ENCODE measurements around the gene FRMD4B.

Gene FRMD4B

DNA sequence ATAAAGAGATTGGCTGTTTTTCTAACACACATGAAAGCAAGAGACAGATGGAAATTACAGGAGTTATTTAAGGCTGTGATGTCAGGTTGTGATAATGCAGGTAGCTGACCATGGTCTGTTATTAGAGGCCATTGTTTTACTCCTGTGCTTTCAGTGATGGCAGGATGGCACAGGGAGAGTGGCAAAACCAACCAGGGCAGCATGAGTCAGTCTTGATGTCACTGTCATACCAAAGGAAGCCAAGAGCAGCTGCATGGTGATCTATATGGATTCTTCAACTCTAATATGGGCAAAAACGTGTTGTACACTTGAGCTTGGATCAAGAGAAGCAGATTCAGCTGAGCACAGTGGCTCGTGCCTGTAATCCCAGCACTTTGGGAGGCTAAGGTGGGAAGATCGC, 171.6 kb downstream of the FRMD4B start:
- TF ChIP-seq, protein P1, sequence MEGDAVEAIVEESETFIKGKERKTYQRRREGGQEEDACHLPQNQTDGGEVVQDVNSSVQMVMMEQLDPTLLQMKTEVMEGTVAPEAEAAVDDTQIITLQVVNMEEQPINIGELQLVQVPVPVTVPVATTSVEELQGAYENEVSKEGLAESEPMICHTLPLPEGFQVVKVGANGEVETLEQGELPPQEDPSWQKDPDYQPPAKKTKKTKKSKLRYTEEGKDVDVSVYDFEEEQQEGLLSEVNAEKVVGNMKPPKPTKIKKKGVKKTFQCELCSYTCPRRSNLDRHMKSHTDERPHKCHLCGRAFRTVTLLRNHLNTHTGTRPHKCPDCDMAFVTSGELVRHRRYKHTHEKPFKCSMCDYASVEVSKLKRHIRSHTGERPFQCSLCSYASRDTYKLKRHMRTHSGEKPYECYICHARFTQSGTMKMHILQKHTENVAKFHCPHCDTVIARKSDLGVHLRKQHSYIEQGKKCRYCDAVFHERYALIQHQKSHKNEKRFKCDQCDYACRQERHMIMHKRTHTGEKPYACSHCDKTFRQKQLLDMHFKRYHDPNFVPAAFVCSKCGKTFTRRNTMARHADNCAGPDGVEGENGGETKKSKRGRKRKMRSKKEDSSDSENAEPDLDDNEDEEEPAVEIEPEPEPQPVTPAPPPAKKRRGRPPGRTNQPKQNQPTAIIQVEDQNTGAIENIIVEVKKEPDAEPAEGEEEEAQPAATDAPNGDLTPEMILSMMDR (IDR thresholded peaks at IDR 0.05; ENCODE audit: borderline replicate concordance, control extremely low read depth, extremely low read depth, insufficient read depth, missing control alignments) = no peak
- in situ Hi-C loops (cut with MboI; ENCODE audit: low sequenced_read_pairs, unreplicated experiment) = no loop called here
- no peak for DNase-seq (ENCODE audit: low spot score)

- TF ChIP-seq, protein P1 (IDR thresholded peaks at IDR 0.05; ENCODE audit: borderline replicate concordance, control extremely low read depth, extremely low read depth, insufficient read depth, missing control alignments) = no peak
- no peak for DNase-seq (ENCODE audit: low spot score)
- in situ Hi-C loops (cut with MboI; ENCODE audit: low sequenced_read_pairs, unreplicated experiment) = no loop called here
Observed at GRCh38 chr3:69212411-69213160, 173.3 kb downstream of the FRMD4B start.

GRCh38 chr3:69210068-69210730, 175.7 kb downstream of the FRMD4B start:
- in situ Hi-C loops (cut with MboI; ENCODE audit: low sequenced_read_pairs, unreplicated experiment) = no loop called here
- DNase-seq (ENCODE audit: low spot score) = no peak
- TF ChIP-seq, protein P1 (IDR thresholded peaks at IDR 0.05; ENCODE audit: borderline replicate concordance, control extremely low read depth, extremely low read depth, insufficient read depth, missing control alignments) = no peak

DNA sequence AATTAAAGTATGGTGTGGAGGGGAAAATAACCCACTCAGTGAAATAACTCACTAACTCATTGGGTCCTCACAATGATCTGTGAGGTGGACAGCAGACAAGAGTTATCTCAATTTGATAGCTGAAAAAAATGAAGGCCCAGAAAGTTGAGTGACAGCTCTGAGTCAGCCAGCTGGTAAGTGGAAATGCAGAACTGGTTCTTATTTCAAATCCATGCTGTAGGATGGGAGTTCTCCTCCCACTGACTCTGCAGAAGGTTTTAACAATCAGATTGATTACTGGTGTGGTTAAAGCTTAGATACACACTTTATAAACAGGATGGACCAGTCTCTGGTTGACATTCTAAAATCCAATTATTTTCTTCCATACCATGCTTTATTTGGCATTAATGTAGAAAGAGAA, 176.5 kb downstream of the FRMD4B start:
- TF ChIP-seq, protein P1 (IDR thresholded peaks at IDR 0.05; ENCODE audit: borderline replicate concordance, control extremely low read depth, extremely low read depth, insufficient read depth, missing control alignments) = no peak
- in situ Hi-C loops (cut with MboI; ENCODE audit: low sequenced_read_pairs, unreplicated experiment) = no loop called here
- no peak for DNase-seq (ENCODE audit: low spot score)

DNA sequence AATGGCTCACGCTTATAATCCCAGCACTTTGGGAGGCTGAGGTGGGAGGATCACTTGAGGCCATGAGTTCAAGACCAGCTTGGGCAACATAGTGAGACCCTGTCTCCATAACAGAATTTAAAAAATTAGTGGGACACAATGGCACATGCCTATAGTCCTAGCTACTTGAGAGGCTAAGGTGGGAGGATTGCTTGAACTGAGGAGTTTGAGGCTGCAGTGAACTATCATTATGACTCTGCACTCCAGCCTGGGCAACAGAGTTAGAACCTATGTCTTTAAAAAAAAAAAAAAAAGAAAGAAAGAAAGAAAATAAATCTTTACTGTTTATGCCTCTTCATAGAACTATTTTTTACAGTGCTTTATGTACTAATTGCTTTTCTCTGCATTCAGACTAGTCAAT, 178.9 kb downstream of the FRMD4B start:
- in situ Hi-C loops (cut with MboI; ENCODE audit: low sequenced_read_pairs, unreplicated experiment) = no loop called here
- TF ChIP-seq, protein P1 (IDR thresholded peaks at IDR 0.05; ENCODE audit: borderline replicate concordance, control extremely low read depth, extremely low read depth, insufficient read depth, missing control alignments) = no peak
- DNase-seq (ENCODE audit: low spot score) = no peak

GRCh38 chr3:69205385-69205784, 180.5 kb downstream of the FRMD4B start:
- no peak for DNase-seq (ENCODE audit: low spot score)

More at GRCh38 chr3:69205385-69205784, 180.5 kb downstream of the FRMD4B start:
- TF ChIP-seq, protein P1 (IDR thresholded peaks at IDR 0.05; ENCODE audit: borderline replicate concordance, control extremely low read depth, extremely low read depth, insufficient read depth, missing control alignments) = no peak
- in situ Hi-C loops (cut with MboI; ENCODE audit: low sequenced_read_pairs, unreplicated experiment) = no loop called here
